ENCODE data around the gene C16orf96. TPM values are rescaled to one million over a fixed set of nuclear protein-coding genes. Genes with fewer than 3 reads are reported as not detected.

The C16orf96 gene
- 0.04 TPM for polyA plus RNA-seq (2013, experiment 1 of 2; ENCODE audit: insufficient read length)
- polyA plus RNA-seq (2013, experiment 2 of 2; ENCODE audit: insufficient read length), result 0.04 TPM

GRCh38 chr16:4556112-4556511, at the start of gene C16orf96:
C16orf96 (plus strand) TSS chr16:4556340; CDS start chr16:4556490, 150 bp downstream.
- no peak for DNase-seq

GRCh38 chr16:4506450-4506849, 49.7 kb upstream of the C16orf96 start:
- peak; percentile 78 for DNase-seq

GRCh38 chr16:4507588-4508345, 48.4 kb upstream of the C16orf96 start:
- no peak for DNase-seq

GRCh38 chr16:4508806-4509205, 47.3 kb upstream of the C16orf96 start:
- DNase-seq, result no peak

- DNase-seq, result no peak
Measured at GRCh38 chr16:4509420-4509819, 46.7 kb upstream of the C16orf96 start.

- DNase-seq, result no peak
Measured at GRCh38 chr16:4510131-4510530, 46.0 kb upstream of the C16orf96 start.

- no peak for DNase-seq
Measured at GRCh38 chr16:4510747-4511426, 45.3 kb upstream of the C16orf96 start.

- DNase-seq, result peak; percentile 43
Measured at GRCh38 chr16:4511441-4512082, 44.6 kb upstream of the C16orf96 start.

GRCh38 chr16:4512473-4512872, 43.7 kb upstream of the C16orf96 start:
- DNase-seq, result no peak

- DNase-seq, result no peak
Measured at GRCh38 chr16:4513086-4513860, 42.9 kb upstream of the C16orf96 start.

- no peak for DNase-seq
Measured at GRCh38 chr16:4513881-4514280, 42.3 kb upstream of the C16orf96 start.

- no peak for DNase-seq
Measured at GRCh38 chr16:4514606-4515005, 41.5 kb upstream of the C16orf96 start.

- no peak for DNase-seq
Measured at GRCh38 chr16:4515611-4516233, 40.4 kb upstream of the C16orf96 start.

- peak; percentile 37 for DNase-seq
Measured at GRCh38 chr16:4517812-4518680, 38.1 kb upstream of the C16orf96 start.

- no peak for DNase-seq
Measured at GRCh38 chr16:4519274-4520058, 36.7 kb upstream of the C16orf96 start.

GRCh38 chr16:4520913-4521312, 35.2 kb upstream of the C16orf96 start:
- DNase-seq, result peak; percentile 20

- peak; percentile 37 for DNase-seq
Measured at GRCh38 chr16:4522051-4522581, 34.0 kb upstream of the C16orf96 start.

- DNase-seq, result no peak
Measured at GRCh38 chr16:4523686-4524085, 32.5 kb upstream of the C16orf96 start.

- no peak for DNase-seq
Measured at GRCh38 chr16:4524571-4524970, 31.6 kb upstream of the C16orf96 start.

GRCh38 chr16:4525069-4525468, 31.1 kb upstream of the C16orf96 start:
- DNase-seq, result no peak

All from fibroblast of skin of back (primary cell).